ENCODE measurements around the gene SHB.
"Not testable (repeated sequence)": the region's sequence is repeated elsewhere in the genome, so short reads cannot be mapped to it uniquely, and the experiment has no call there.

Gene SHB

DNA sequence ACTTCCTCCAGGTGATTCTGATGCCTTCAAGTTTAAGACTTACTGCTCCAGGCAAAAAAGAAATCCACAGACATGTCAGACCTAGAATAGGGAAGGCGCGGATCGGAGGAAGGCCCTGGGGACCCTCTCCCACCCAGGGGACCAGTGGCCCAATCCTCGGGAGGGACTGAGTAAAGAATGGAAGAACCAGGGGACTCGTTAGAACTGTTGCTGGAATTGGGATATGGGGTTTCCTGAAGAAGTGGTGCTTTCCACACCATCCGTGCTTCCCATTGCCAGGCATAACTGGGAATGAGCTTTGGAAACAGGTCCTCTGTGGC is 101.3 kb downstream of the SHB start:
- DNase-seq (ENCODE audit: low read depth), result no peak
- TF ChIP-seq, protein P1, sequence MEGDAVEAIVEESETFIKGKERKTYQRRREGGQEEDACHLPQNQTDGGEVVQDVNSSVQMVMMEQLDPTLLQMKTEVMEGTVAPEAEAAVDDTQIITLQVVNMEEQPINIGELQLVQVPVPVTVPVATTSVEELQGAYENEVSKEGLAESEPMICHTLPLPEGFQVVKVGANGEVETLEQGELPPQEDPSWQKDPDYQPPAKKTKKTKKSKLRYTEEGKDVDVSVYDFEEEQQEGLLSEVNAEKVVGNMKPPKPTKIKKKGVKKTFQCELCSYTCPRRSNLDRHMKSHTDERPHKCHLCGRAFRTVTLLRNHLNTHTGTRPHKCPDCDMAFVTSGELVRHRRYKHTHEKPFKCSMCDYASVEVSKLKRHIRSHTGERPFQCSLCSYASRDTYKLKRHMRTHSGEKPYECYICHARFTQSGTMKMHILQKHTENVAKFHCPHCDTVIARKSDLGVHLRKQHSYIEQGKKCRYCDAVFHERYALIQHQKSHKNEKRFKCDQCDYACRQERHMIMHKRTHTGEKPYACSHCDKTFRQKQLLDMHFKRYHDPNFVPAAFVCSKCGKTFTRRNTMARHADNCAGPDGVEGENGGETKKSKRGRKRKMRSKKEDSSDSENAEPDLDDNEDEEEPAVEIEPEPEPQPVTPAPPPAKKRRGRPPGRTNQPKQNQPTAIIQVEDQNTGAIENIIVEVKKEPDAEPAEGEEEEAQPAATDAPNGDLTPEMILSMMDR (IDR thresholded peaks at IDR 0.05; ENCODE audit: low read depth, low read length, missing control alignments), result no peak
- H3K4me3 ChIP-seq (ENCODE audit: low read depth, low read length), result no peak overlapping the region
- in situ Hi-C loops (cut with HindIII; ENCODE audit: low sequenced_read_pairs), result loop anchor here (10.0 kb wide), 1 partner anchor 97 kb away; the partner anchor contains the start of gene SHB

DNA sequence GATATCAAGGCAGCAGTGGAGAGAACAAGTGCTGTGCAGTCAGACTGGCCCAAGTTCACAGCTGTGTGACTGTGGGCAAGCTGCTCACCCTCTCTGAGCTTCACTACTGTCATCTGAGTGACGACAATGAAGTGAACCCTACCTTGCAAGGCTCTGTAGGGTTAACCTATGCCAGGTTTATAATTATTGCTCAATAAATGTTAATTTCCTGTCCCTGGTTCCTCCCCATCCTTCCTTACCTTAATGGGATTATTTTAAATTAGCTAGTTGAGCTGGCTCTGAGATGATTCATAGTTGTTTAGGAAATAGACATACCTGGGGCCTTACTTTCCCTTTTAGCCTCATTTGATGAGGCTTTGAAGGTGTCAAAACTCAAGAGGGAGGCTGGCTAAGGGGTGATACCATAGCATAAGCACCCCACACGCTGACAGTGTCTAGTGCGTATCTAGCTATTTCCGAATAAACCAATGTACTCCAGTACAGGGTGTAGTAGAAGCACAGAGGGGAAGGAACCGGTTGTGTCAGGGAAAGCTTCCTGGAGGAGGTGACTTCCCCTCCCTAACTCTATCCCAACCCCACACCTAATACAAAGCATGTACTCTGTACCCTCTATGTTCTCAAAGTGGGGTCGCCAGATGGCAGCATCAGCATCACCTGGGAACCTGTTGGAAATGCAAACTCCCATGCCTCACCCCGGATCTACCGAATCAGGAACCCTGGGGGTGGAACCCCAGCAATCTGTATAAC is 101.8 kb downstream of the SHB start:
- H3K4me3 ChIP-seq (ENCODE audit: low read depth, low read length), result no peak overlapping the region
- DNase-seq (ENCODE audit: low read depth), result no peak
- TF ChIP-seq, protein P1 (IDR thresholded peaks at IDR 0.05; ENCODE audit: low read depth, low read length, missing control alignments), result no peak
- in situ Hi-C loops (cut with HindIII; ENCODE audit: low sequenced_read_pairs), result loop anchor here (10.0 kb wide), 1 partner anchor 98 kb away; the partner anchor contains the start of gene SHB

DNA sequence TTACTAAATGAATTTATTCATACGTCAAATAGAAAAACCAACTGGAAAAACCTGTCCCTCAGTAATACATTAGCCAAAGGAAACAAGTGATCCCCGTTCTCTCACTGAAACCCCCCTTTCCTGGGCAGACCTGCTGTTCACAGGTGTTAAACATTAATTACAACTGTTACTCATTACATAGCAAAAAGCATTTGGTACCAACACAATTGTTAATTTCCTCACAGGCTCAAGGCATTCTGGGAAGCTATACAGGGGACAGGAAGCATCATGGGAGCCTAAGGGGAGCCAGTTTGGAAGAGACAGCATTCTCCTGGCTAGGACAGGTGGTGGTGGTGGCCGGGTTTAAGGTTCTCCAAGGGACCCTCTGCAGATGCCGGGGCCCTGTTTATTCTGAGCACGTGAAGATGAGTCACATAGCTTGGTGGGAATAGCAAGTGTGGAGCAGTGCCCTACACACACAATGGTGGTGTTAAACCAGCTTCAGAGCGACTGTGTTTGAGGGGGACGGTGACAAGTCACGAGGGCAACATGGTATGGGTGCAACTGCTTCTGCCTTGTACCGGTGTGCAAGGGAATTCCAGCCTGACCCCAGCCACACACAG is 102.5 kb downstream of the SHB start:
- TF ChIP-seq, protein P1 (IDR thresholded peaks at IDR 0.05; ENCODE audit: low read depth, low read length, missing control alignments), result no peak
- in situ Hi-C loops (cut with HindIII; ENCODE audit: low sequenced_read_pairs), result loop anchor here (10.0 kb wide), 1 partner anchor 98 kb away; the partner anchor contains the start of gene SHB
- no peak for DNase-seq (ENCODE audit: low read depth)
- no peak overlapping the region for H3K4me3 ChIP-seq (ENCODE audit: low read depth, low read length)

DNA sequence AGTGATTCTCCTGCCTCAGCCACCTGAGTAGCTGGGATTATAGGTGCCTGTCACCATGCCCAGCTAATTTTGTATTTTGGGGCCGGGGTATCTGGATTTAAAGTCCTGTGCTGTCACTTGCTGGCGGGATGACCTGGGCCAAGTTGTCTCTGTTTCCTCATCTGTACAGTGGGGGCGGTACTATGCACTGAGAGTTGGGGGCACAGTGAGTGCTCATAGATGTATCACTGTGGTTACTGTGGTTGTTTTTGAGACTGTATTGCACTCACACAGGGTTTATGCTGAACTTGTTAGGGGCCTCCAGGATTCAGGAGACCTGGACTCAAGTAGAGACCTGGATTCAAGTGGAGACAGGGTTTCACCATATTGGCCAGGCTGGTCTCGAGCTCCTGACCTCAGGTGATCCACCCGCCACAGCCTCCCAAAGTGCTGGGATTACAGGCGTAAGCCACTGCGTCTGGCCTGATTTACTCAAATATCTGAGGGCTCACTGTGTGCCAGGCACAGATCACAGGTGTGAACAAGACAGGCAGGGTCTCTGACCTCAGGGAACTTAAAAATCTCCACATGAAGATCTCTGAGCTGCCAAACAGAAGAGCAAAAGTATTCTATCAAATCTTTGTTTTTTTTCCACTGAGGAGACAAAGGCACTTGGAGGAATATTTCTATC is 103.2 kb downstream of the SHB start:
- not testable (repeated sequence) for DNase-seq (ENCODE audit: low read depth)

DNA sequence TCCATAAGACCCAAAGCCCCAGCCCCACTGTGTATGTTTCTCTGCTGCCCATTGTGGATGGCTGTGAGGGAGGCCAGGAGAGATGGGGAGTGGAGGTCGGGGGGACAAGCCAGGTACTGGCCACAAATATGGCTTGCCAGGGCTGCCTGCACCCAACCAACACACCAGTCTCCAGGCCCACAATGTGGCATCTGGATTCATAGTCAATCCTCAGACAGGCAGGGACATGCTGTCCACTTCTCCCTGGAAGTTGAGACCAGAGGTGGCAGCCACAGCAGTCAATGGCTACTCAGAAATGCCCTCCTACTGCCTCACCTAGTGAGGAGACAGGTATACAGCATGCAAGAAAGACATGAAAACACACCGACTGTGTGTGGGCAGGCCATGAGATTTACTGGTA is 103.9 kb downstream of the SHB start:
- in situ Hi-C loops (cut with HindIII; ENCODE audit: low sequenced_read_pairs), result loop anchor here (10.0 kb wide), 1 partner anchor 100 kb away; the partner anchor contains the start of gene SHB
- H3K4me3 ChIP-seq (ENCODE audit: low read depth, low read length), result no peak overlapping the region
- no peak for DNase-seq (ENCODE audit: low read depth)
- TF ChIP-seq, protein P1 (IDR thresholded peaks at IDR 0.05; ENCODE audit: low read depth, low read length, missing control alignments), result no peak

More for the DNA sequence above, 103.2 kb downstream of the SHB start:
- H3K4me3 ChIP-seq (ENCODE audit: low read depth, low read length), result not testable (repeated sequence)
- in situ Hi-C loops (cut with HindIII; ENCODE audit: low sequenced_read_pairs), result loop anchor here (10.0 kb wide), 1 partner anchor 99 kb away; the partner anchor contains the start of gene SHB

DNA sequence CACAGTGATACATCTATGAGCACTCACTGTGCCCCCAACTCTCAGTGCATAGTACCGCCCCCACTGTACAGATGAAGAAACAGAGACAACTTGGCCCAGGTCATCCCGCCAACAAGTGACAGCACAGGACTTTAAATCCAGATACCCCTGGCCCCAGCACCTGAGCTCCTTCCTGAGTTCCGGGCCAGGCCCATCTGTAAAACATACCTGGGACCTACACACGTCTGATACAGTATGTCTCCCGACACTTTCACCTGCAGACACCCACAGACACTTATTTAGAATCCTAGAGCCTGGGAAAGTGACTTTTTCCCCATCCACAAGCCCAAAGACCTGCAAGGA is 104.3 kb downstream of the SHB start:
- in situ Hi-C loops (cut with HindIII; ENCODE audit: low sequenced_read_pairs), result loop anchor here (10.0 kb wide), 1 partner anchor 100 kb away; the partner anchor contains the start of gene SHB
- DNase-seq (ENCODE audit: low read depth), result no peak
- TF ChIP-seq, protein P1 (IDR thresholded peaks at IDR 0.05; ENCODE audit: low read depth, low read length, missing control alignments), result no peak
- H3K4me3 ChIP-seq (ENCODE audit: low read depth, low read length), result no peak overlapping the region
